Heart left ventricle (tissue), 13 donors: ENCODE data around the gene NFYA.

Experiments
- POLR2A ChIP-seq, 2 donors: fragments of 450-650 bp; IDR thresholded peaks; one replicate each; pipeline ENCODE4 v1.6.1; 2017; ENCODE audit warnings: antibody characterized with exemption in 2 of 2, mild to moderate bottlenecking in 2 of 2, moderate library complexity in 2 of 2
- TF ChIP-seq, protein P1 (sequence below), 12 donors: fragments of 200-600 bp; sonication (generic) in 4 of 12; IDR thresholded peaks; one replicate each; pipeline versions ENCODE4 v1.5.0 to v1.8.0; 2018 to 2022; ENCODE audit warnings: antibody characterized with exemption in 12 of 12, mild to moderate bottlenecking in 5 of 12
- donor health status: ischemic (EF 13 %, LVEDD 7.1; RV severe dilation, severe dysfunction).
- donor health status: DM: no; HTN: yes; CAD: no.
- donor health status: DM: no; HTN: no; CAD: no.
- donor health status: ischemic (EF 25% LVEDD 6.9; RV normal size, moderate dysfunction).
- donor health status: ischemic (EF 25% LVEDD 5.7; RV mildly dilated, moderate dysfunction).
- donor health status: ischemic (EF 35%, LVEDD 5.7; RV mildly dilated, moderate dysfunction).
- donor health status: nonischemic (EF 11% LVEDD 7.7; RV severe dilation, severe dysfunction).
- donor health status: DM: yes; HTN: yes; CAD: no.
- donor health status: PGD.
- donor health status: ischemic (EF 29% LVEDD 5.4; RV normal size, mild dysfunction).
- donor health status: nonischemic (EF 23%, LVEDD 6.1; RV moderate dilation, normal function).

DNA sequence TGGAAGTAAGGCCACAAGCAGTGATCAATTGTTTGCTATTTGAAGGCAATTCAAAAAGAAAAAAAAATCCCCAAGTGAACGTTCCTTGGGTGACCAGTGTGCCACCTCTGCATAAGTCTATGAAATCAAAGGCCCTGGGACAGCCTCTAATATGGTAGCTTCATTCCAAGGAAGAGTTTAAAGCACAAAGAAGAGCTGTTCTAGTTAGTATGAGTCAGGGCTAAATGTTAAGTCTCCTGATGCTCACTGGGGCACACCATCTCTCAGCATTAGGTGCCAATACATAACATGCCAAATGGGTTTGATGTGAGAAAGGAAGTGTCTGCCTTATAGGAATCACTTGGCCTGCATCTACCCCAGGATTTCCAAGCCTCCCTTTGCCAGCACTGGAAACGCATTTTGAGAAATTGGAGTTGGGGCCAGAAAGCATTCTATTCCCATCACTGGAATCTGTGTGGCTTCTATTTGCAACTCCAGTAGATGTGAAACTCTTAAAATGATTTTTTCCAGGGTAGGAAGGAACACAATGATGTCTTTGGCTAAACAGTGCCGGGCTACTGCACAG lies 46.7 kb upstream of the NFYA start:
- no peak for TF ChIP-seq POLR2A (IDR thresholded peaks at IDR 0.05)
- TF ChIP-seq, protein P1, sequence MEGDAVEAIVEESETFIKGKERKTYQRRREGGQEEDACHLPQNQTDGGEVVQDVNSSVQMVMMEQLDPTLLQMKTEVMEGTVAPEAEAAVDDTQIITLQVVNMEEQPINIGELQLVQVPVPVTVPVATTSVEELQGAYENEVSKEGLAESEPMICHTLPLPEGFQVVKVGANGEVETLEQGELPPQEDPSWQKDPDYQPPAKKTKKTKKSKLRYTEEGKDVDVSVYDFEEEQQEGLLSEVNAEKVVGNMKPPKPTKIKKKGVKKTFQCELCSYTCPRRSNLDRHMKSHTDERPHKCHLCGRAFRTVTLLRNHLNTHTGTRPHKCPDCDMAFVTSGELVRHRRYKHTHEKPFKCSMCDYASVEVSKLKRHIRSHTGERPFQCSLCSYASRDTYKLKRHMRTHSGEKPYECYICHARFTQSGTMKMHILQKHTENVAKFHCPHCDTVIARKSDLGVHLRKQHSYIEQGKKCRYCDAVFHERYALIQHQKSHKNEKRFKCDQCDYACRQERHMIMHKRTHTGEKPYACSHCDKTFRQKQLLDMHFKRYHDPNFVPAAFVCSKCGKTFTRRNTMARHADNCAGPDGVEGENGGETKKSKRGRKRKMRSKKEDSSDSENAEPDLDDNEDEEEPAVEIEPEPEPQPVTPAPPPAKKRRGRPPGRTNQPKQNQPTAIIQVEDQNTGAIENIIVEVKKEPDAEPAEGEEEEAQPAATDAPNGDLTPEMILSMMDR (IDR thresholded peaks at IDR 0.05): no peak
